Tibial nerve (tissue), 3 donors: Measurements from ENCODE around the gene GRK1.

ENCODE experiments used
- CTCF ChIP-seq, 5 experiments: fragments of 200-600 bp in 3 of 5; fragments of 450-650 bp in 2 of 5; sonication (generic) in 3 of 5; IDR thresholded peaks; one replicate each; pipeline ENCODE4 v1.5.1; 2016 to 2019; ENCODE audit warnings: antibody characterized with exemption in 5 of 5, mild to moderate bottlenecking in 3 of 5, moderate library complexity in 2 of 5
- POLR2A ChIP-seq, 2 donors: fragments of 450-650 bp; IDR thresholded peaks; one replicate each; pipeline ENCODE4 v1.6.1; 2017; ENCODE audit warnings: antibody characterized with exemption in 2 of 2, mild to moderate bottlenecking in 2 of 2, moderate library complexity in 2 of 2

- TF ChIP-seq CTCF (IDR thresholded peaks at IDR 0.05) (no peak), POLR2A (IDR thresholded peaks at IDR 0.05) (no peak)
Measured at GRCh38 chr13:113638806-113639205, 28.2 kb upstream of the GRK1 start.
